NCI-H2227 (cell line): ENCODE data around the gene SLC9A3.

ENCODE experiments used
- DNase-seq: peaks from one replicate; lab custom pipeline; 2025; ENCODE audit not compliant: unreplicated experiment; lab: John Stamatoyannopoulos, UW

SLC9A3 gene

DNA sequence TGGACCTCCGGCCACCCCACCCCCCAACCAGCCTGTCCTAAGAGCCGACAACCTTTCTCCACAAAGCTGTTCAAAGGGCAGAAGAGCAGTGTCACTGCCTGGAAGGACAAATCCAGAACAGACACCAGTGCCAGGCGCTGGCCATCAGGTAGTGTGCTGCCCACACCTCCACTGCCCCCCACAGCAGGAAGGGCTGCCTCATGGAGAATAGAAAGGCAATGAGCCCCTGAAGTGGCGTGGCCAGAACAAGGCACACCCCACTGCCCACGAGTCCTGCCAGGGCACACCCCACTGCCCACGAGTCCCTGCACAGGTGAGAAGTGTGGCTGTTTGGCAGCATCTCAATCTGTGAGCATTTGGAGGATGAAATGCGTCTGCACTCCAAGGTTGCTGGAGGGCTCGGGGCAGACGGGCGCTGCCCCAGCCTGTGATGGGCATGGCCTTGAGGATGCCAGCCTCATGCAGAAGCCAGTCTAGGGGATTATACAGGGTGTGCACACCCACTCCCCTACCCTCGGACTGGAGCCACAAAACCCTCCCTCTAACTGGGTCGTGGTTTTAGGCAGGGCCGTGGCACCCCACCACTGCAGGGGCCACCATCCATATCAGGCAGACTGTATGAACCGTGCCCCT lies 2.3 kb upstream of the SLC9A3 start:
- no peak for DNase-seq

DNA sequence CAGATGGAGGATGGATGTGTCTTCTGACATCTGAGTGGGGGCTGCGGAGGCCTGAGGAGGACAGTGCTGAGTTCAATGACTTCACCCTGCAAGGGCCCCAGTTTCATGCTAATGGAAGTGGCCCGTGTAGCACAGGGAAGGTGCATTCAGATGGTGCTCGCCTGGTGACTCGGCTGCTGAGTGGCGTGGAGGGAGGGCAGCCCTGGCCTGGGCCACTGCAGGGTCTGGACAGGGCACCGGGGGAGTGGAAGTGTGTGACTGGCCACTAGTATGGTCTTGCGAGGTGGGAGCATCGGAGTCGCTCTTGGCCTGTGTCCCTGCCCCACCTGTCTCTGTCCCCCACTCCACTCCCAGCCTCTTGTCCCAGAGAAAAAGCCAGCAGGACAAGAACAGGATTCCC lies 1.7 kb upstream of the SLC9A3 start:
- no peak for DNase-seq

DNA sequence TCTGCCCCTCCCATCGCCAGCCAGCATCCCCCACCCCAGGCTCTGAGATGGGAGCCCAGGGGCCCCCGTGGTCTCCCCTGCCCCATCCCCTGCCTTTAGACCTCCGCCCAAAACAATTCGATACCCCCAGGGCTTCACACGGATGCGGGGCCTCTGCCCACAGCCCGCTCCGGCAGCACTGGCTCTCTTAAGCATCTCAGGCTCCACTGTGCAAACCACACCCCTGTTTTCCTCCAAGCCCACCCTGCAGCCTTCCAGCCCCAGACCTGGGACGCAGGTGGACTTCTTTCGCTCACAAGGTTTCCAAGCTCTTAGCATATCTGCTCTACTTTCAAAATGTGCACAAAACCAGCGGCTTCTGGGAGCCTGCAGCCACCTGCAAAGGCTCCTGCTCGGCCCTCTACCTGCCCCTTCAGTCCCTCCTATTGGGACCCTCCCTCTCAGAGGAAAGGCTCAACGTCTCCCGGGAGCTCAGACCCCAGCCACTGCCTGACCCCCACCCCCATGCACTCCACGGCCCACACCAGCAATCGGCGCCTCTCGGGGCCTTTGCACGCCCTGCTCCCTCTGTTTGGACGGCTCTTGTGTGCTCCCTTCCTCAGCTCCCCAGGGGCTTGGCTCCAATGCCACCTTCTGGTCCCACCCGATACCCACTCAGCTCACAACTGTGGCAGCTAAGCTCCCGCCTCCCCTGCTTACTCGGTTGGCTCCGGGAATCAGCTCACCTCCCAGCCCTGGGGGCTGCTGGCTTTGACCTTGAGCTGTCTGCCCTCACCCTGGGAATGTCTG lies 918 bp upstream of the SLC9A3 start:
- no peak for DNase-seq

DNA sequence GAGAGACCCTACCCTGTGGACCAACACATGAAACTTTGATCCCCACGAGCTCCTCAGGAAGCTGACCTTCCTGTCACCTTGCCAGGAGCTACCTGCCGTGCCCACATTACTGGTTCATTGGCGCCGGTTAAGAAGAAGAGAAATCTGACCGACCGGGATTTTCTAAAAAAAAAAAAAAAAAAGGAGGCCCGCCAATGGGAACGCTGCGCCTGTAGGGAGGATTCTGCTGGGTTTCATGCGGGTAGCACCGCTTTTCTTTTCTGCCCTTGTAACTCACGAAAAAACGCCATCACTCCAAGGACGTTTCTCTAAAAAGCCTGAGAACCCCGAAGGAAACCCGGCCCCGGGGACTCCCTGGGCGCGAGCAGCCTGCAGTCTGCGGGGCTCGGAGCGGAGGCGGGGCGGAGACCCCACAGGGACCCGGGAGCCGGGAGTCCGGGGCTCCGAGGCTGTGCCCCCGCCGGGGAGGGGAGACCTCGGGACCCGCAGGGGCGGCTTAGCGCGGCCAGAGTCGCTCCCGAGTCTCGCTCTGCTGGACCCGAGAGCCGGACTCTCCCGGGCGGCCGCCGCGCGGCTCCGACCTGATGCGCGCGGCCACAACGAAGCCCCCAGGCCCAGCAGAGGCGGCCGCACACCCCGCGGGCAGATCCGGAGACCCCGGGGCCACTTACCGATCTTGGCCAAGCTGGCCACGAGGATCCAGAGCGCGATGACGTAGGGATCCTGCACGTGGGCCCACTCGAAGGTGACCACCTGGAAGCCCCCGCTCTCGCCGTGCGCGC lies 617 bp downstream of the SLC9A3 start:
- peak; percentile 52 for DNase-seq

DNA sequence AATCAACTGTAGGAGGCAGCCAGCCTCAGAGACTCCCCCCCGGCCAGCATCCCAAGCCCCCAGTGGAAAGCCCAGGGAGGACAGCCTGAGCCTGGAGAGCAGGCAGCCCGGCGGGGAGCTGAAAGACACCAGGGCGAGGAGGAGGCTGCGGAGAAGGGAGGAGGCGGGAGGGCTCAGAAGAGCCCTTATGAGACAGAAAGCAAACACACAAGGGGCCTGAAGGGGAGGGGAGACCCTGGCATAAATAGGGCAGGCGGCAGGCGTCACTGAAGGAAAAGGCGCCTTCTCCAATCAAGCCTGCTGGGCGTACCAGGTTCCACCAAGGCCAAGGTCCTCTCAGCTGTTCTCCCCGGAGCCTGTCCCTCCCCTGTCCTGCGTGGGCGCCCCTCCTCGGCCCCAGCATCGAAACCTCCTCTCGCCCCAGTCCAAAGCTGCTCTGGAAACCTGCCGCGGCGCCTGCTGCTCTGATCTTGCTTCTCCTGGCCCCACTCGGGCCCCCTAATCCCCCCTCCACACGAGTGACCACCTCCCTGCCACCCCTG lies 1.3 kb downstream of the SLC9A3 start:
- peak; percentile 74 for DNase-seq

DNA sequence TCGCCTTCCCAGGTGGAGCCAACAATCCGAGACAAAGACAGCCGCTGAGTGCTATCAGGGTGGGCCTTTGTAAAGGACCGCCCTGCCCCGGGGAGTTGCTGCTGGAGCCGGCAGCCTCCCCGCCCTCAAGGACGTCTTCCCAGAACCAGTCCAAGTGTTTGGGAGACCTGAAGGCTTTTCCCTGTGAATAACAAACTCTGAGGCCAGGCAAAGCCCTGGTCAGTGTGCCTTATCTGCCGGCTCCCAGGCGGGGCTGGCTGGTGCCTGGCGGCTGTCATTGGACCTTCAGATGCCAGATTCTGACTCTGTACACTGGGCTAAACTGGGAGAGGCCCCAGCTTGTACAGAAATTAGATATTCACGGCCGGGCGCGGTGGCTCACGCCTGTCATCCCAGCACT lies 2.1 kb downstream of the SLC9A3 start:
- DNase-seq = no peak

DNA sequence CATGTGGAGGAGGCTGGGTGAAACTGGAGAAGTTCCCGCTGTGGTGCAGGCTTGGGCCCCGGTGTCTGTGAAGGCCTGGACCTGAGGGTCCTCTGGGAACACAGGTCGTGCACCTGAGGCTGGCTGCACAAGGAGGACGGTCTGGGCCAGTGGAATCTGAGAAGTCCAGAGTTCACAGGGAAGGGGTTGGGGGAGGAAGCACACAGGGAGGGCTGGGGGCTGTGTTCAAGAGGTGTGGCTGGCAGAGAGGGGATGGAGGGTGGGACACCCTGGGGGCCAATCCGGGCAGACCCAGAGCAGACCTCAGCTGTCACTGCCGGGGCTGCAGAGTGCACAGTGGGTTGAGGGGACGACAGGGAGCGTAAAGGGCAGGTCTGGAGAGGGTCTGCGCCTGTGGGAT lies 2.6 kb downstream of the SLC9A3 start:
- no peak for DNase-seq

DNA sequence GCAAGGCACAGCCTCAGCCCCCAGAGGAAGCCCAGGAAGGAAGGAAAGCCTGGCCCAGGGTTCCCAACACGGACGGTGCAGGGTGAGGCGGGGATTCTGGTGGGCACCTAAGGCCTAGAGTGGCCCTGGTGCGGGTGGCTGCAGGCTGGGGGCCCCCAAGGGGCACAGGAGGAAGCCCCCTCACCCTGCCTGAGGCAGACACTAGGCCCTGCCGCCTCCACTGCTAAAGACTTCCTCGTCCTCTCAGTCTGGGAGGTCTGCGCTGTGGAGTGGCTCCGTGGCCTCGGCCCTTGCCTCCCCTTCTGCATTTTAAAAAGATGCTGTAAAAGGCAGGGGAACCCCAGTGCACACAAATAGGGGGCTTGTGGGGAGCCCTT lies 3.4 kb downstream of the SLC9A3 start:
- no peak for DNase-seq

DNA sequence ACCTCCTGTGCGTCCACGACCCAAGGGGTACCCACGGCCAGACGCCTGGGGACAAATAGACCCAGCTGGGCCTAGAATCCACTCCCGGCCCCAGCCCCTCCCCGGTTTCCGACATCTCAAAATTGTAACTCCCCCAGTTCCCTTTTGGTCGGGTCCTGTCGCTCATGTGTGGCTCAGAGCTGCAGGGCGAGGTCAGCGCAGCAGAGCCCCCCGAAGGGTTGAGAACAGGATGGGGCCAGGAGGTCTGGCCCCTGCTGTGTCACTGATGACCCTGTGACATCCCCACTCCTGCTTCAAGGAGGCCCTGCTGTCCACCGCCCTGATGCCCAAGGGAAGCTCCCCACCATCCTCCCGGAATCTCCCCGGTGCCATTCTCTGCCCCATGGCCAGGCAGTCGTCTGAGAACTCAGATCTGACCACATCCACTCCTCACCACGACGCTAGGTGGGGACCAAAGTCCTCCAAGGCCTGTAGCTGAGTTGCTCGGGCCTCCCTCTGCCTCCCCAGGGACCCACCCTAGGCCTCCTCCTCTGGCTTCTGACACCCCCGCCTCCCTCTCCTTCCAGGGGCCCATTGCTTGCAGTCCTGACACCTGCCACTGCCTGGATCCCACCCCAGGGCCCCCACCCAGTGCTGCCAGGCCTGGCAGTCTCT lies 3.9 kb downstream of the SLC9A3 start:
- no peak for DNase-seq

DNA sequence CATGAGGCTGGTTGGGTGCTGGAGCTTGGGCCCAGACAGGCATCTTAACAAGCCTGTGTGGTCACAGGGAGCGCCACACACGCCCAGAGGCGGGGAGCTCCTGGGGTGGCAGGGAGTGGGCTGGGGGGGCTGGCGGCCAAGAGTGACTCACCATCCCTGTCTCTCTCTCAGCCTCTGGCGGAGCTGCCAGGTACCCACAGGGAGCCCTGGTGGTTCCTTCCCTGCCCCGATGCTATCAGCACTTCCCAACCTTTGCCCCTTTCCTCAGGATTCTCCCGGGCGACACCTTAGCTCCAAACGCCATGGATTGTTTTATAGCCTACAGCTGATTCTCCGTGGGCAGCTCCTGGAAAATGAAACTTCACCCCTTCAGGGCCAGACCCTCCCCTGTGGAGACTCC lies 5.5 kb downstream of the SLC9A3 start:
- no peak for DNase-seq

DNA sequence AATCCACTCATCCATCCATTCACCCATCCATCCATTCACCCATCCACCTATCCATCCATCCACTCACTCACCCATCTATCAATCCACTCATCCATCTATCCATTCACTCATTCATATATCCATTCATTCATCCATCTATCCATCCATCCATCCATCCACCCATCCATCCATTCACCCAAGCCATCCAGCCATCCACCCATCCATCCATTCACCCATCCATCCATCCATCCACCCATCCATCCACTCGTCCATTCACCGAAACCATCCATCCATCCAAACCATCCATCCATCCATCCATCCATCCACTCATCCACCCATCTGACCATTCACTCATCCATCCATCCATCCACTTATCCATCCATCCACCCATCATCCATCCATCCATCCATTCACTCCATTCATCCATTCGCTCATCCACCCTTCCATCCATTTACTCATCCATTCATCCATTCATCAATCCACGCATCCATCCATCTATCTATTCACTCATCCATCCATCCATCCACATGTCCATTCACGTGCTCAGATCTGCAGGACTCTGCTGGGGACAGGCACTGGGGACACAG lies 6.6 kb downstream of the SLC9A3 start:
- DNase-seq = no peak

DNA sequence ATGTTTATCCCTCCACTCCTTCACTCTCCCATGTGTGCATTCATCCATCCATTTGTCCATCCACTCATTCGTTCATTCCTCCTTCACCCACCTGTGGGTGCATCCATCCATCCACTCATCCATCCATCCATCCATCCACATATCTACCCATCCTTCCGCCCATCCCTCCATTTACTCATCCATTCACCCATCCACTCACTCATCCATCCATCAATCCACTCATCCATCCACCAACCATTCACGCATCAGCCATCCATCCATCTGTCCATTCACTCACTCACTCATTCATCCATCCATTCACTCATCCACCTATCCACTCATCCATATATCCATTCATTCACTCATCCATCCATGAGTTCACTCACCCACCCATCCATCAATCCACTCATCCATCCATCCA lies 7.3 kb downstream of the SLC9A3 start:
- DNase-seq = no peak

DNA sequence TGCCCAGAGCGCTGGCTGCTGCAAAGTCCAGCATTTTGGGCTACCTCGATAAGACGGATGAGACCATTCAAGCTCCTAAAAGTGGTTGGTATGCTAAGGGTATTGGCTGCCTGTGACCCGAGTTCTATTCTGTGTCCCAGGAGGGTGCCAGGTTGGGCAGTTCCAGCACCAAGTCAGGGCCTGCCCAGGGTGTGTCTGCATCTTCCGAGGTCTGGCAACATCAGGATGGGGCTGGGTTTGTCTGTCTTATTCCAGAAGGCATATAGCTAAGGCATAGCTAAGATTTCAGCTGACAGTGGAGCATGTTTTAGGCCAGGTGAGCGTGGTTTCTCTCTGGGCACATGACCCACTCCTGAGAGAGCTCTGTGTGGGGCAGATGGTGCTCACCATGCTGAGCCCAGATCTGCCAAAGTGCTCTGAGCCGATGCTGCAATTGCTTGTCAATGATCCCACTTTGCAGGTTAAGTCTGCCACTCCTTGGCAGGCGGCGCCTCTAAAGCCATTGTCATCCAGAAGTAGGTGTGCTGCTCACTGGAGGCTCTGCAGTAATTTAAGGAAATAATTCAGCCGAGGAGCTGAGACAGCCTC lies 7.8 kb downstream of the SLC9A3 start:
- DNase-seq = no peak

DNA sequence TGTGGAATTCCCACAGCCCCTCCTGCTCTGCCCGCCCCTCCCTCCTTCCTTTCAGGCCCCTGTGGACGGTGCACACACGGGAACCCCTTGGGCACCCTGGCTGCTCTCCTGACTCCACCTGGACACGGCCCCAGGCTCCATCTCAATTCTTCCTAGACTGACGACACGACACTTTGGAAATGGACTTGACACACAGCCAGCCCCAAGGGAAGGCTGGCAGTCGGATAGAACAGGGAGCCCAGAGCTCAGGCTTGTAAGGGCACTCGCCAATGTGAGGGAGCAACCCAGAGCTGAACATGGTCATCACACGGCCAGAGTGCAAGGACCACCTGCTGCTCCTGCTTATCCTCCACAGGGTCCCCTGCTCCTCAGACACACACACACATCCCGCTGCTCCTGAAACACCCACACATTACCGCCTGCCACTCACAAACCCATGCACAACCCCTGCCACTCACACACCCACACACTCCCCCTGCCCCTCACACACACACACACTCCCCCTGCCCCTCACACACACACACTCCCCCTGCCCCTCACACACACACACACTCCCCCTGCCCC lies 8.9 kb downstream of the SLC9A3 start:
- DNase-seq = no peak

DNA sequence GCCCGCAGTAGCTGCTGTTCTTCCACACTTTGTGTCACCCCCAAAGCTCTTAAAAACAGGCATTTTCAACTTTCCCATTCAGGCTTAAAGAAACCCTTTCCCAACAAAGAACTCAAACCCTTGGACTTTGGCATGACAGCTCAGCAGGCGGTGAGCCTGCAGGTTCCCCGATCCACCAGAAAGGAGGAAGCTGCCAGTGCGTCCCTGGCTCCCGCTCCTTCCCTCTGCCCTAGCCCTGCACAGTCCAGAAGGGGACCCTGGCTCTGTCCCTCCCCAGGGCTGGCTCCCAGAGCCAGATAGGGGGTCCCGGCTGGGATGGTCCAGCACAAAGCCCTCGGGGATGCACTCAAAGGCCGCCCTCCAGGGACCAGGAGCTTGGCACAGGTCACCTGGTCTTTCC lies 9.6 kb downstream of the SLC9A3 start:
- DNase-seq = no peak

DNA sequence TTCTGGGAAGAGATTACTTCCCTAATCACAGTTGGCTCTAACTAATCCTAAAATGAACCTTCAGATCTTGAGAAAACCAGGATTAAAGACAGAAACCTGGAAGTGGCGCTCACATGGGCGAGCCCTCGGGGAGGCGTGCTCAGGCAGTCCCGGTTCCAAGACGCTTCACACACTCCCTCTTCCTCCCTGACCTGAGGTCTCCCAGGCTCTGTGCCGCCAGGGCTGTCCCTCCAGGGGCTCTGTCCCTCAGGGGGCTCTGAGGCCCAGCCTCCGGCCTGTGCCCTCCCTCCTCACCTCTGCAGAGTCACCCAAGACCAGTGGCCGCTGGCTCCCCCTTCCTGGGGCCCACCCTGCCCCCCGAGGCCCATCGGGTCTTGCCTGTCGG lies 10.2 kb downstream of the SLC9A3 start:
- DNase-seq = no peak

DNA sequence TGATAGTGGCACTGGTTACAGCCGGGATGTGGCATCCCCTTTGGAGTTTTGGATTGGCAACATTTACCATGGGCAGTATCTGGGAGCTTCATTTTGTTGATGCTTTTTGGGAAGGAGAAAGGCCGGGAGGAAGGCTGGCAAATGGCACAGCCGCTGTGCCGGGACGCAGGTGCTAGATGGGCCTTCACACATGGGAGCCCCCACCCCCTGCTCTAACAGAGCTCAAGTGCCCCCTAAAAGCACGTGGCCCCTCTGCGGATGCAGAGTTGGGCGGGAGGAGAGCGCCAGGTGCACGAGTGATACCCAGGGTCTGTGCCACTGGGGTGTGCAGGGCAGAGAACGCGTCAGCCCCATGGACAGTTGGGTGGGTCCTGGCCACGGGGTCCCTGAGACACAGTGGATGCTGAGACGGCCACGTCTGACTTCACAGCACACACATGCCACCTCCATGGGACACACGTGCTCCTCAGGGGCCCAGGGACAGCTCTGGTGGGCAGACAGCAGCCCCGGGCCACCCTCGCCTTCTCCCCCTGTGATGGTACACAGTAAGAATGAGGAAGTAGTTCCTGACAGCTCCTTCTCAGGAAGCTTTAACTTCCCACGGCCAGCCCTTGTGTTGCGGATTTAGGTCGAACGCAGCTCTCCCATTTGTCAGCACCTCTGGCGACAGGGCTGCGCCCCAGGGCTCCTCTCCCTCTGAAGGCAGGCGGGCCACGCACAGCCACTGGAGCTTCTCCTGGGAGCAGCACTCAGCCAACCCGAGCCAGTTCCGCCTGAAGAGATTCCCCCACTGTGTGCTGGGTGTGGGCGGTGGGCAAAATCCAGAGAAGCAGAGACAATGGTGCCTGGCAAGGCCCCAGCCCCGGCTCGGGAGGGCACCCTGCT lies 10.8 kb downstream of the SLC9A3 start:
- DNase-seq = no peak

DNA sequence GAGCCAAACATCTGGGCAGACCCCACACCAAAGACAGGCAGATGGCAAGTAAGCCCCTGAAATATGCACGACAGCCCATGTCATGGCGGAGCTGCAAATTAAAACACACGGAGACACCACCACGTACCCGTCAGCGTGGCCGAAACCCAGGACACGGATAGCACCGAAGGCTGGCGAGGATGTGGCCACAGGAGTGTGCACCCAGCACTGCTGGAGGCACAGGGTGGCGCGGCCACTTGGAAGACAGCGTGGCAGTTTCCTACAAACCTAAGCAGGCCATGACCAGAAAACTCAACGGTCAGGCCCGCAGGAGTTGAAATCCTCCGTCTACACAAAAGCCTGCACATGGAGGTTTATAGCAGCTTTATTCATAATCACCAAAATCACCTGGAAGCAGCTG lies 12.8 kb downstream of the SLC9A3 start:
- DNase-seq = no peak

DNA sequence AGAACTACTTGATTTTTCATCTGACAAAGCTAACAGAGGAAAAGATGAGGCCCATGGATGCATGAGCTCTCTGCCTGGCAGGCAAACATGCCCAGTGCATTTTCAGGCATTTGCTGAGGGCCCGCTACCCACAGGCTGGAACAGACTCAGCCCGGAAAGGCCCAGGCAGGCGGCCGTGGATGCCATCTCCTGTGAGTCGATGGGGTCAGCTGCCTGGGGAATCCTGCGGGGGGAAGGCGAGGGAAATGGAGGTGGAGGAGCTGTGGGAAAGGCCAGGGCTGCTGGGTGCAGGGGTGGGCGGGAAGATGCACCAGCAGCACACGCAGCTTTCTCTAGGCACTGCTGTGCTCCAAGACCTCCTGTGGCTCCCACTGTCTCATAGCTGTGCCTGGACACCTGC lies 13.7 kb downstream of the SLC9A3 start:
- DNase-seq = no peak
